Hair follicle dermal papilla cell (primary cell): Measurements from ENCODE around the gene IL23A. TPM values are rescaled to one million over a fixed set of nuclear protein-coding genes. Genes with fewer than 3 reads are reported as not detected.

Experiments
- small RNA-seq: library from RNA; depleted of rRNA; stranded (forward); fragments of <200 nt; gene quantifications from one replicate; pipeline ENCODE3, GENCODE V24; 2012
- total RNA-seq: library from RNA; depleted of rRNA; stranded (reverse); fragments of >200 nt; gene quantifications from 2 replicates; pipeline ENCODE4 v1.2.3, GENCODE V29; 2012

IL23A gene
- total RNA-seq = not detected in 2 replicates

DNA sequence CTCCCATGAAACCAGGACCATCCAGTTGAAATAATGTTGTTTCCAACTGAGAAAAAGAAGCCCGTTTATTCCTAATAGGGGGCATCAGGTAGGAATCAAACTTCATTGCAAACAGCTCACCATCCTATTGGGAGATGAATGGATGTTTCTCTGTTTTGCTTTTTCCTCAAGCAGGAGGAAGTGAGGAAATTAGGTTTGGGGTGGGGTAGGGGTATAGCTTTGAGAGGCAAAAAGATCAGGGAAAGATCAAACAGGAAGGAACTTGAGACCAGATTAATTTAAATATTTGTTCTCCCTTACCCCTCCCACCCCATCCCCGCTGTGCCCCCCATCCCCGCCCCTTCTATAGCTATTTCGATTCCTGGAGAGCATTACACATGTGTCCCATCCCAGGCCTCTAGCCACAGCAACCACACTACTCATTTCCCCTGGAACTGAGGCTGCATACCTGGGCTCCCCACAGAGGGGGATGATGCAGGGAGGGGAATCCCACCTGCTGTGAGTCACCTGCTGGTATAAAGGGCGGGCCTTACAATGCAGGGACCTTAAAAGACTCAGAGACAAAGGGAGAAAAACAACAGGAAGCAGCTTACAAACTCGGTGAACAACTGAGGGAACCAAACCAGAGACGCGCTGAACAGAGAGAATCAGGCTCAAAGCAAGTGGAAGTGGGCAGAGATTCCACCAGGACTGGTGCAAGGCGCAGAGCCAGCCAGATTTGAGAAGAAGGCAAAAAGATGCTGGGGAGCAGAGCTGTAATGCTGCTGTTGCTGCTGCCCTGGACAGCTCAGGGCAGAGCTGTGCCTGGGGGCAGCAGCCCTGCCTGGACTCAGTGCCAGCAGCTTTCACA lies at the start of gene IL23A:
TSS of gene IL23A (plus strand) at position 577 of the 850 bp plus-strand sequence. CDS start at position 738, 161 bp downstream.

GRCh38 chr12:56299853-56300643 lies 38.6 kb upstream of the IL23A start, which contains the start of gene CS:
TSS of gene CS (minus strand) at chr12:56300330. CDS start at chr12:56300201, 129 bp downstream.

GRCh38 chr12:56315622-56316473 lies 22.8 kb upstream of the IL23A start, which contains the start of gene CNPY2:
TSS of gene CNPY2 (minus strand) at chr12:56315988. CDS start at chr12:56315217, 771 bp downstream.

GRCh38 chr12:56333679-56334489 lies 4.8 kb upstream of the IL23A start, which contains the start of gene PAN2:
TSS of gene PAN2 (minus strand) at chr12:56334000. CDS start at chr12:56333094, 906 bp downstream.

GRCh38 chr12:56359851-56360767 lies 21.4 kb downstream of the IL23A start, which contains the start of gene STAT2:
TSS of gene STAT2 (minus strand) at chr12:56360107. CDS start at chr12:56356571, 3,536 bp downstream.

GRCh38 chr12:56362130-56363059 lies 23.7 kb downstream of the IL23A start, which contains the start of gene APOF:
TSS of gene APOF (minus strand) at chr12:56362857. CDS start at chr12:56362745, 112 bp downstream.

Small RNA genes lying within 50 kb of the gene (small RNA-seq; reads per million reads assigned to genes)
- not detected for gene RNU7-40P

Other genes starting within 250 kb of the IL23A start
- gene PA2G4, start 234.3 kb upstream of the IL23A start, total RNA-seq = 83.1 and 84.2 TPM in 2 replicates
- gene RPL41, start 222.3 kb upstream of the IL23A start, total RNA-seq = 811 and 982 TPM in 2 replicates
- 7.7 and 9.9 TPM in 2 replicates for gene ZC3H10, start 220.6 kb upstream of the IL23A start, total RNA-seq
- 251 and 267 TPM in 2 replicates for gene ESYT1, start 210.6 kb upstream of the IL23A start, total RNA-seq
- gene MYL6B, start 186.3 kb upstream of the IL23A start, total RNA-seq = 53.9 and 65.1 TPM in 2 replicates
- gene MYL6, start 180.5 kb upstream of the IL23A start, total RNA-seq = 831 and 1,406 TPM in 2 replicates
- 75.8 and 76.9 TPM in 2 replicates for gene SMARCC2, start 149.4 kb upstream of the IL23A start, total RNA-seq
- gene RNF41, start 117.0 kb upstream of the IL23A start, total RNA-seq = 145 and 163 TPM in 2 replicates
- gene NABP2, start 114.5 kb upstream of the IL23A start, total RNA-seq = 21.6 and 24.0 TPM in 2 replicates
- gene SLC39A5, start 108.8 kb upstream of the IL23A start, total RNA-seq = not detected in 2 replicates
- gene ANKRD52, start 80.5 kb upstream of the IL23A start, total RNA-seq = 19.1 and 22.3 TPM in 2 replicates
- gene COQ10A, start 71.9 kb upstream of the IL23A start, total RNA-seq = 12.4 and 15.6 TPM in 2 replicates
- gene CS, start 38.6 kb upstream of the IL23A start, total RNA-seq = 91.3 and 105 TPM in 2 replicates
- 57.2 and 59.7 TPM in 2 replicates for gene CNPY2, start 22.9 kb upstream of the IL23A start, total RNA-seq
- 19.2 and 34.2 TPM in 2 replicates for gene PAN2, start 4.9 kb upstream of the IL23A start, total RNA-seq
- 671 and 690 TPM in 2 replicates for gene STAT2, start 21.2 kb downstream of the IL23A start, total RNA-seq
- gene APOF, start 24.0 kb downstream of the IL23A start, total RNA-seq = not detected in 2 replicates
- gene TIMELESS, start 110.5 kb downstream of the IL23A start, total RNA-seq = 2.6 and 3.4 TPM in 2 replicates
- gene MIP, start 115.8 kb downstream of the IL23A start, total RNA-seq = 0.32 TPM in 1 of 2 replicates, not detected in the other
- 2.8 and 2.9 TPM in 2 replicates for gene SPRYD4, start 129.7 kb downstream of the IL23A start, total RNA-seq
- not detected in 2 replicates for gene GLS2, start 149.3 kb downstream of the IL23A start, total RNA-seq
- gene RBMS2, start 182.9 kb downstream of the IL23A start, total RNA-seq = 25.7 and 26.0 TPM in 2 replicates